Measurements from ENCODE around the gene DGKH. TPM values are rescaled to one million over a fixed set of nuclear protein-coding genes. Genes with fewer than 3 reads are reported as not detected.

Gene DGKH
- total RNA-seq, 2 donors from 2014 or later: 4.6 to 8.9 TPM

DNA sequence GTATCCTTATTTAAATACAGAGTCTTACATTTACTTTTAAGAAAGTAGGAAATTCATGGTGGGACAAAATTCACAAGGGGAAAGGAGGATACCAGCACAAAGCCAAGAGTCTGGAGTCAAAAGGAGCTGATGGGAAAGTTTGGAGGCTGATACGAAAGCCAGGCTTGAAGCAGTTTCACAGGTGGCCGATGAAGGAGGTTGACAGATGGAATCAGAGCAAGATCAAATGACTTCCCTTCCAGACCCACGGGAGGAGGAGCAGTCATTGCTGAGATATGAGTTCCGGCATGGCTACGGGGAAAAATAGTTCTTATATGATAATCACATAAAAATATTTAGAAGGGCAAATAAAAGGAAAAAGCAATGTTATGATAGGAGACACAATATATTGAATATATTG lies 65.0 kb downstream of the DGKH start:
- H3K27ac ChIP-seq: no peak overlapping the region
- H3K27me3 ChIP-seq (replicated peaks; ENCODE audit: insufficient read depth): no peaks in the 10 kb centered on the region
- TF ChIP-seq POLR2AphosphoS5 (IDR thresholded peaks at IDR 0.05): no peak
- TF ChIP-seq POLR2A (IDR thresholded peaks at IDR 0.05): no peak
- no peak for TF ChIP-seq CTCF (IDR thresholded peaks at IDR 0.05)
- H3K36me3 ChIP-seq: no peaks in the 10 kb centered on the region
- no peaks in the 10 kb centered on the region for H3K9me3 ChIP-seq
- no peaks in the 10 kb centered on the region for H3K4me1 ChIP-seq (replicated peaks)
- no peak overlapping the region for H3K4me3 ChIP-seq
- 73% methylated on average over 5 of the region's 5 CpGs for WGBS
- no peak for DNase-seq (ENCODE audit: low spot score)
- intact Hi-C loops (cut with DNase I): loop anchor here (10.0 kb wide), 1 partner anchor 729 kb away; no protein-coding TSS in a partner anchor

GRCh38 chr13:42114278-42114677 lies 65.8 kb downstream of the DGKH start:
- intact Hi-C loops (cut with DNase I): loop anchor here (10.0 kb wide), 1 partner anchor 729 kb away; no protein-coding TSS in a partner anchor

DNA sequence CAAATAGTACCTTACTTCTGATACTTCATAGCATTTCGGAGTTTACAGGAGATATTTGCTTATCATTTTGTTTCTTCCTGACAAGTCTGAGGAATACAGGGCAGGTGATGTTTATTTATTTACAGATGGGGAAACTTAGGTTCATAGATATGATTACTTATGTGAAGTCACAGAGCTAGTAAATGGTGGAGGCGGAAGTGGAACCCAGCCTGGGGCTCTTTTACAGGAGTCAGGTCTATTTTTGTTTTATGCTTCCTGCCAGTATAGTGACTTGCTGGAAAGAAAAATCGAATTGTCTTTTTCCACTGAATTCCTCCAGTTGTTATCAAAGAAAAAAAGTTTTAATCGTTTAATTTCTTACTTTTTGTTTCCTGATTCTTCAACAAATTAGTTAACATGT lies 66.5 kb downstream of the DGKH start:
- intact Hi-C loops (cut with DNase I): loop anchor here (10.0 kb wide), 1 partner anchor 730 kb away; no protein-coding TSS in a partner anchor

More at GRCh38 chr13:42114278-42114677, 65.8 kb downstream of the DGKH start:
- TF ChIP-seq CTCF (IDR thresholded peaks at IDR 0.05) (no peak), POLR2A (IDR thresholded peaks at IDR 0.05) (no peak), POLR2AphosphoS5 (IDR thresholded peaks at IDR 0.05) (no peak)
- Histone ChIP-seq H3K4me3 (no peak overlapping the region), H3K27ac (no peak overlapping the region), H3K36me3 (no peaks in the 10 kb centered on the region), H3K27me3 (replicated peaks; ENCODE audit: insufficient read depth) (no peaks in the 10 kb centered on the region), H3K4me1 (replicated peaks) (no peaks in the 10 kb centered on the region), H3K9me3 (no peaks in the 10 kb centered on the region)
- no peak for DNase-seq (ENCODE audit: low spot score)
- 73% methylated on average over 4 of the region's 4 CpGs for WGBS

DNA sequence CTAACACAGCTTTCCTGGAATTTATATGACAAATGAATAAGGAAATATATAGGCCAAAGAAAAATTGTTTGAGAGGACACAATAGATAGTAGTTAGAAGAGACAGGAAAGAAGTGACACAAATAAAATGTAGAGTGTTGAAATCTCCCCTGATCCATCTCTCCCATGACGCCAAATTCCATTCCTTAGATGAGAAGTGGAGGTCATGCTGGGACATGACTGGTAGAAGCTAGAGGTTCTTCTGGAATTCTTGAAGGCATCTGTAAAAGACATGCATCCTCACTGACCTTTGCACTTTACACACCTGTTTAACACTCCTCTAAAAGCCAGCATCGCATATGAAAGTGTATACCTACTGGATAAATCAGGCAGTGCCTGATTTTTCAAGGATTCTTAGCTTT lies 67.8 kb downstream of the DGKH start:
- Histone ChIP-seq H3K4me3 (no peak overlapping the region), H3K36me3 (no peaks in the 10 kb centered on the region), H3K27me3 (replicated peaks; ENCODE audit: insufficient read depth) (no peaks in the 10 kb centered on the region), H3K9me3 (no peaks in the 10 kb centered on the region), H3K27ac (no peak overlapping the region), H3K4me1 (replicated peaks) (no peaks in the 10 kb centered on the region)
- no peak for DNase-seq (ENCODE audit: low spot score)
- 55% methylated on average over 2 of the region's 2 CpGs for WGBS
- intact Hi-C loops (cut with DNase I): loop anchor here (10.0 kb wide), 1 partner anchor 731 kb away; no protein-coding TSS in a partner anchor
- no peak for TF ChIP-seq POLR2A (IDR thresholded peaks at IDR 0.05)
- TF ChIP-seq POLR2AphosphoS5 (IDR thresholded peaks at IDR 0.05): no peak
- TF ChIP-seq CTCF (IDR thresholded peaks at IDR 0.05): no peak

More for the DNA sequence above, 66.5 kb downstream of the DGKH start:
- no peak overlapping the region for H3K27ac ChIP-seq
- no peaks in the 10 kb centered on the region for H3K36me3 ChIP-seq
- WGBS: 71% methylated on average over 4 of the region's 4 CpGs
- H3K4me1 ChIP-seq (replicated peaks): no peaks in the 10 kb centered on the region
- no peaks in the 10 kb centered on the region for H3K9me3 ChIP-seq
- H3K4me3 ChIP-seq: no peak overlapping the region
- H3K27me3 ChIP-seq (replicated peaks; ENCODE audit: insufficient read depth): no peaks in the 10 kb centered on the region
- DNase-seq (ENCODE audit: low spot score): no peak
- TF ChIP-seq POLR2AphosphoS5 (IDR thresholded peaks at IDR 0.05): no peak
- TF ChIP-seq CTCF (IDR thresholded peaks at IDR 0.05): no peak
- TF ChIP-seq POLR2A (IDR thresholded peaks at IDR 0.05): no peak

DNA sequence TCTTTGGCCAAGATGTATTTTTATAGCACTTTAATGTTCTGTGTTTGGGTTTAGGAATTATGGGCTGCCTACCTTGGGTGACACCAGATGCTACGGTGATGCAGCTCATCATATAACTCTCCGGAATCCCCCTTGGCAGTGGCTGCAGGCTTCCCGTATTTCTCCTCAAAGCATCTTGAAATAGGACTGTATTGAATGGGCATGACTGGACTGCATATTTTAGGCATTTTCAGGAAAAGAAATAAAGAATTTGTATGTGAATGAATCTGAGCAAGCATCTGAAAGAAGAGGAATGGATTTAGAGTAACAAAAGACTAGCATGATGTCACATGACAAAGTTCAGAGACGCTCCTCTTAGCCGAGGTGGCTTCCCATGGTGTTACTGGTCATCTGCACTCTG lies 70.6 kb downstream of the DGKH start:
- DNase-seq (ENCODE audit: low spot score): no peak
- no peaks in the 10 kb centered on the region for H3K27me3 ChIP-seq (replicated peaks; ENCODE audit: insufficient read depth)
- intact Hi-C loops (cut with DNase I): loop anchor here (10.0 kb wide), 1 partner anchor 734 kb away; no protein-coding TSS in a partner anchor
- WGBS: 94% methylated on average over 5 of the region's 5 CpGs
- no peak for TF ChIP-seq POLR2AphosphoS5 (IDR thresholded peaks at IDR 0.05)
- no peak for TF ChIP-seq POLR2A (IDR thresholded peaks at IDR 0.05)
- no peak for TF ChIP-seq CTCF (IDR thresholded peaks at IDR 0.05)
- H3K27ac ChIP-seq: no peak overlapping the region
- no peaks in the 10 kb centered on the region for H3K9me3 ChIP-seq
- H3K4me3 ChIP-seq: no peak overlapping the region
- H3K4me1 ChIP-seq (replicated peaks): no peaks in the 10 kb centered on the region
- H3K36me3 ChIP-seq: no peaks in the 10 kb centered on the region

Data from prostate gland (tissue), 2 donors.